ENCODE measurements around the gene EXPH5.
"Not testable (repeated sequence)": the region's sequence is repeated elsewhere in the genome, so short reads cannot be mapped to it uniquely, and the experiment has no call there.

Gene EXPH5

GRCh38 chr11:108593214-108593922, at the start of gene EXPH5:
Gene EXPH5, minus strand, starts transcription at chr11:108593768. Its CDS starts 232 bp downstream, at chr11:108593536.
- peak in 45 of 51 donors; percentile 6 to 86 (median 56) for DNase-seq

GRCh38 chr11:108641752-108642151, 48.2 kb upstream of the EXPH5 start:
- not testable (repeated sequence) for DNase-seq

DNA sequence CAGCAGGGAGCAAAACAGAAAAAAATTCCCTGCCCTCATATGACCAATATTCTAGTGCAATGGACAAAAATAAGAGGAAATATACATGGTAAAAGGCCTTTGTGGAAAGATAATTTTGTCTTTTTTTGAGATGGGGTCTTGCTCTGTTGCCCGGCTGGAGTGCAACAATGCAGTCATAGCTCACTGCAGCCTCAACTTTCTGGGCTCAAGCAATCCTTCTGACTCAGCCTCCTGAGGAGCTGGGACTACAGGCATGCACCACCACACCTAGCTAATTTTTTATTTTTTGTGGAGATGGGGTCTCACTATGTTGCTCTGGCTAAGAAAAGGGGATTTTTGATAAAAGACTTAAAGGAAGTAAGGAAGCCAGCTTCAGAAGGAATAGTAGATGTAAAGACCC, 45.6 kb upstream of the EXPH5 start:
- DNase-seq = no peak

- DNase-seq = no peak
Observed at GRCh38 chr11:108636222-108636621, 42.7 kb upstream of the EXPH5 start.

DNA sequence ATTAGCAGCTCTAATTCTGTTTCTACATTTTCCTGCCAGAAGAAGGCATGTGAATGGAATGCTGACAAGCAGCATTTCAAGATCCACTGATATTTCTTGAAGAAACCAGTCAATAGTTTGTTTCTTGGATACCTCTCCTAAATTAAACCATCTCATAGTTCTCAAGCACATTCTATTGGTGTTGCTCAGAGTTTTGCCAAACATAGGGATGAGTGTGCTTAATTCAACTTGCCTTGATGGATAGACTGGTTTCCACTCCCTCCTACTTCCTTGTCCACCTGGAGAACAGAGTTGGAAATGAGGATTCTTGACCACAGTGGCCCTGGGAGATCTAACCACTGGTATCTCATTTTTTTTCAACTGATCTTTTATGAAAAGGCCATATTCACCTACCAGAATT, 41.5 kb upstream of the EXPH5 start:
- no peak for DNase-seq

GRCh38 chr11:108632041-108632704, 38.6 kb upstream of the EXPH5 start:
- DNase-seq = no peak

DNA sequence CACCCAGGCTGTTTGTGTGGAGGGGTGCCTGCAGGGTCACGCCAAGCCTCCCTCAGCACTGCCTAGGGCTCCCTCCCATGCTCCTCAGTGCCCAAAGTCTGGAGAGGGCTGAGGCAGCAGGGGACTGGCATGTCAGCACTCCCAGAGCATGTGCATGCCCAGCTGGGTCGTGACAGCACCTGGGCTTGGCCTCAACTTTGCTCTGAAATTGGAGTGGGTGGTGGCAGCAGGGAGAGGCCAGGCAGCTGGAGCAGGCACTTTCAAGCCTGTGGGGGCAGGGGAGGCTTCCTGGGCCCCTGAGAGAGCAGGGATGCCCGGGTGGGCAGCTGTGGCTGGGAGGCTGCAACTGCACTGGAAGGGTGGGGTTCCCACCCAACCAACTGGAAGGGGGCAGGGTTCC, 35.7 kb upstream of the EXPH5 start:
- DNase-seq = no peak

GRCh38 chr11:108628812-108629211, 35.2 kb upstream of the EXPH5 start:
- DNase-seq = no peak

DNA sequence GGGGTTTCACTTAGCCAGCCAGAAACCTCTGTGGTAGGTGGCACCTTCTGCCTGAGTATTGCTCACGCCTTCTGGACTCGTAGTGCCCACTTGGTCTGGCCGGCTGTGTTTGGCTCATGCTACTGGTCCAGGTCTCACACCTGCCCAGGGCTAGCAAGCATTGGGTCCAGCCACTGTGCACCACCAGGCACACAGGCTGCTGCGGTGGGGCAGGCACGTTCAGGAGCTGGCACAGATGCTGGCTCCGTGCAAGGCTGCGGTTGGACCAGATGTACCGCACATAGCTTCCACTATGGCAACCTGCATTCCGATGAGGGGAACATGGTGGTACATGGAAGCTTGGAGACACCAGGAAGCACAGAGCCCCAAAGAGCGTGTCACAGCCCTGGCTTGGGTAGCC, 34.8 kb upstream of the EXPH5 start:
- DNase-seq = no peak

- no peak for DNase-seq
Observed at GRCh38 chr11:108624196-108624925, 30.8 kb upstream of the EXPH5 start.

GRCh38 chr11:108622341-108622740, 28.8 kb upstream of the EXPH5 start:
- DNase-seq = no peak

GRCh38 chr11:108620958-108621772, 27.6 kb upstream of the EXPH5 start:
- no peak for DNase-seq

- DNase-seq = no peak
Observed at GRCh38 chr11:108618529-108618928, 25.0 kb upstream of the EXPH5 start.

DNA sequence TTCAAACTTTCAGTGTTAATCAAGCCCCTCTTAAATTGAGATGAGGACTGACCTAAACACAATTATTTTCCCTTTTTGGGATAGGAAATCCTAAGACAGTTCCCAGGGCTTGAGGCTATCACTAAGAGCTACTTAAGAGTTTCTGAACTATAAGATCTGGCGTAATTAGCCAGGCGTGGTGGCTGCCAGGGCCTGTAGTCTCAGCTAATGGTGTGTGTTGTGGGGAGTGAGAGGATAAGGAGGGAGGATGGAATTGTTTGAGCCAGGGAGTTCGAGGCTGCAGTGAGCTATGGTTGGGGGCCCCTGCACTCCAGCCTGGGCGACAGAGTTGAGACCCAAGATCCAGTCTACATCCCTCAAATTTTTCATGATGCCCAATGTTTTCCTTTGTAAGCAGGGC, 23.5 kb upstream of the EXPH5 start:
- DNase-seq = no peak

DNA sequence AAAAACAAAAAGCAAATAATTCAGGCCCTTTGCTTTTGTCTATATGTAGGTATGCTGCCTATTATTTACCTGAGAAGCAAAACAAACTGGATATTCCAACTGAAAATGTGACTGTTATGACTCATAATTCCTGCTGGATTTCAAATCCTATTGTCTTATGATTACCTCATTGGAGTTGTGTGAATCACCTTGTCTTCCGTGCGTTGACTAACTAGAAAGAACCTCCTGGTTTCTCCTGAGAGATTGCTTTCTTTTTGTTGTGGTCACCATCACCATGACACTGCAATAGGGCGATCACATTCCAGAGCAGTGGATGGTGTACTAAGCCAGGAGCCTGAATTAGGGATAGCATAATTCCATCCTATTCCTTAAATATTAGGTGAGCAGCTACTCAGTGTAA, 23.0 kb upstream of the EXPH5 start:
- DNase-seq = no peak

- no peak for DNase-seq
Observed at GRCh38 chr11:108614086-108614485, 20.5 kb upstream of the EXPH5 start.

DNA sequence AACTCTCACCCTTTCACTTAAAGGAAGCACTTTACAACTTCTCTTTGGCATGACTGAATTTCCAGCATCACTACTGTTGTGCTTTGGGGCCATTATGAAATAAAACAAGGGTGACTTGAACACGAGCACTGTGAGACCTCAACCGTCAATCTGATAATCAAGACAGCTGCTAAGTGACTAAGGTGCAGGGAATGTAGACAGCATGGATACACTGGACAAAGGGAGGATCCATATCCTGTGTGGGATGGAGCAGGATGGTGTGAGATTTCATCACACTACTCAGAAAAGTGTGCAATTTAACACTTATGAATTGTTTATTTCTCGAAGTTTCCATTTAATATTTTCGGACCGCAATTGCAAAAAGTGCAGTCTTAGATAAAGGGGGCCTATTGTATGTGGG, 16.1 kb upstream of the EXPH5 start:
- no peak for DNase-seq

GRCh38 chr11:108608548-108608947, 15.0 kb upstream of the EXPH5 start:
- DNase-seq = no peak

- DNase-seq = no peak
Observed at GRCh38 chr11:108606495-108607160, 13.1 kb upstream of the EXPH5 start.

GRCh38 chr11:108606070-108606469, 12.5 kb upstream of the EXPH5 start:
- no peak for DNase-seq

DNA sequence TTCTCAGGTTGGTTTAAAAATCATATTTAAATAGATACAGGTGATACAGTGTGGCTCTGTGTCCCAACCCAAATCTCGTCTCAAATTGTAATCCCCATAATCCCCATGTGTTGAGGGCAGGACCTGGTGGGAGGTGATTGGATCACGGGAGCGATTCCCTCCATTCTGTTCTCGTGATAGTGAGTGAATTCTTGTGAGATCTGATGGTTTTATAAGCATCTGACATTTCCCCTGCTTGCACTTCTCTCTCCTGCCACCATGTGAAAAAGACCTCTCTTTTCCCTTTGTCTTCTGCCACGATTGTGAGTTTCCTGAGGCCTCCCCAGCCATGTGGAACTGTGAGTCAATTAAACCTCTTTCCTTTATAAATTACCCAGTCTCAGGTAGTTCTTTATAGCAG, 9.2 kb upstream of the EXPH5 start:
- not testable (repeated sequence) for DNase-seq

Data from hypothalamus (tissue), 51 donors.